HG02642 (cell line): ENCODE measurements around the gene MTHFD1.

ENCODE experiments used
- ATAC-seq: cut with Tn5 transposase; IDR thresholded peaks from one replicate; pipeline ENCODE4 v1.9.1; 2021; ENCODE audit warnings: mild to moderate bottlenecking; ENCODE audit not compliant: unreplicated experiment, poor library complexity

The MTHFD1 gene

DNA sequence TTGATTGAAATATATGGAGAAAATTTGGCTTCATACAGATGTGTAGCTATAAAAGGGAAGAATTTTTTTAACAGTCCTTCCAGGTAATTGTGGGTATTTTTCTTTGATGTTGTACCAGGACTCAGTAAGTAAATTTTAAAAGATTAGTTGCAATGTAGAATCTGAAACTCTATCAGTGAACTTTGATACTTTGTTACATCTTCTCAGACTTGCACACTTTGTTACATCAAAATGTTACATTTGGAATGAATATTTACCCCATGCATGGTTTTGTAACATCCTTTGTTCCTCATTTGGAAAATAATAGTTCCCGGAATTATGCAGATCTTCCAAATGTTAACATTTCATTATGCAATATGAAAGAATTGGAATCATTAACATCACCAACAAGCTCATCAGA lies 13.8 kb downstream of the MTHFD1 start:
- ATAC-seq, result no peak

DNA sequence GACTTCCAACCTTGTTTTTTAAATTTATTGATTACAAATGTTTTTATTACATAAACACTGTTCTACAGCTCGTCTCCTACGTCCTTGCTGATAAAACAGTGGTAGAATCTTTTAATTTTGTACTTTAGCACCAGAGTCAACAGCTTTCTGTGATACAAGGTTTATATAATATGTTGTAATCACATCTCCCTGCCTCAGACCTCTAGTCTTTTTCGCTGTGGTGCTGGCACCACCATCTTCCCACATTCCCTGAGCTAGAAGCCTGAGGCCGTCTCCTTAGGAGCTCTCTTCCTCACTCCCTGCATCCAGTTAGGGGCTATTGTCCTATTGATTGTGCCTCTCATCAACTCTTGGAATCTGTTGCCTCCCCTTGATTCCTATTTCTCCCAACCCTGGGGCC lies 17.1 kb downstream of the MTHFD1 start:
- no peak for ATAC-seq

DNA sequence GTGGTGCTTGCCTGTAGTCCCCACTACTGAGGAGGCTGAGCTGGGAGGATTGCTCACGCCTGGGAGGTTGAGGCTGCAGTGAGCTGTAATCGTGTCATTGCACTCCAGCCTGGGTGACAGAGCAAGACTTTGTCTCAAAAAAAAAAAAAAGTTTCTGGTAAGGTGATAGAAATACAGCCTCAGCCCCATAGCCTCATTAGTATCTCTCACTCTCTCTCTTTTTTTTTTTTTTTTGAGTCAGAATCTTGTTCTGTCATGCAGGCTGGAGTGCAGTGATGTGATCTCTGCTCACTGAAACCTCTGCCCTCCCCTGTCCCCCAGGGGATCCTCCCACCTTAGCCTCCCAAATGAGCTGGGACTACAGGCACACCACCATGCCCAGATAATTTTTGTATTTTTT lies 19.2 kb downstream of the MTHFD1 start:
- ATAC-seq, result peak; percentile 46

DNA sequence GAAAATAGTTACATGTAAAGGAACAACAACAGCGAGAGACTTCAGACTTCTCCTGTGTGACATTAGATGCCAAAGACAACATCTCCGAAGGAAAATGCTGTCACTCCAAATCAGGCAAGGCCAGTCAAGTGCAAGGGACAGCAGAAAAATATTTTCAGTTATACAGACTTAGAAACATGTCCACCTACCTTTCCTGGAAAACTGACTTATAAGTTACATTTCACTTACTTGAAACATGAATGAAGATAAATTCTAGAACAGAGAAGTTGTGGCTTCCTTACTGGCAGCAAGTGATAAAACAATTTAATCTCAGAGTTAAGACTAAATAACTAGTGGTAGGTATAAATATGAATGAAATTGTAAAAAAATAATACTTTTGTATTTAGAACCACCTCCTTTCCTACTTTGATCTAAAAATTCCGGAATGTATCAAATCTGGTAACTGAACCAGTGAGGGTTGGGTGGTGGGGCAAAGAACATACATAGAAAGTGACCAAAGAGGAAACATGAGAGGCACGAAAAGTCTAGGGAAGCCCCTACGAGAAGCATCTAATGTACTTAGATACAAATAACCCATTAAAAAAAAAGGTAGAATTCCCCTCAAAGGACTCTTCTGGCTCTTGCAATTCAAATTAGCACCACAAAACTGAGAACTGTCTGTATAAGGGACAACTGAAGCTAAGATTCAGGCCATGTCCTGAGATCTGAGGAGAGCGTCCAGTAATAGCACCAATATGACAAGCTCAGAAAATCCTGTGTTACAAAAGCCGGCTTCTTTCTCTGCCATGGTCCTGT lies 21.2 kb downstream of the MTHFD1 start:
- ATAC-seq, result peak; percentile 49

DNA sequence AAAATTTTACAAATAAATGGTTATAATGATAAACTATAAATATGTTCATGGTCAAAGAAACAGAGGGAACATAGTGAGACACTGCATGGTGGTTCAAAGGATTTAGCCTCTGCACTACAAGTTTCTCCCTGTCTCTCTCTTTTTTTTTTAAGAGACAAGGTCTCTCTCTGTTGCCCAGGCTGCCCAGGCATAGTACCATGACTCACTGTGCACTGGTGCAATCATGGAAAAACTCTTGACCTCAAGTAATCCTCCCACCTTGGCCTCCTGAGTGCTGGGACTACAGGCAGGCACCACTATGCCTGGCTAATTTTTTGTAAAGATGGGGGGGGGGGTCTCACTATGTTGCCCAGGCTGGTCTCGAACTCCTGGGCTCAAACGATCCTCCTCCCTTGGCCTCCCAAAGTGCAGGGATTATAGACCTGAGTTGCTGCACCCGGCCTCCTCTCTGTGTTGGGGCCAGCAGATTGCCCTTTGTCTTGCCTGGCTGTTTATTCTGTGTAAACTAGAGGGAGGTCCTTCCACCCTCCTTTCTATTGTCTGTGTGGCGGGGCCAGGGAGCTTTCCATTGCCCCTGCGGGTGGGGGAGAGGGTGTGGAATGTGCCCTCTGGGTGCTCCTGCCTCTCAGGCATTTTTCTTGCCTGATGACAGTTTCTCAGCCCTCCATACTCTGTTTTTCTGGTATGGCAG lies 22.1 kb downstream of the MTHFD1 start:
- no peak for ATAC-seq

DNA sequence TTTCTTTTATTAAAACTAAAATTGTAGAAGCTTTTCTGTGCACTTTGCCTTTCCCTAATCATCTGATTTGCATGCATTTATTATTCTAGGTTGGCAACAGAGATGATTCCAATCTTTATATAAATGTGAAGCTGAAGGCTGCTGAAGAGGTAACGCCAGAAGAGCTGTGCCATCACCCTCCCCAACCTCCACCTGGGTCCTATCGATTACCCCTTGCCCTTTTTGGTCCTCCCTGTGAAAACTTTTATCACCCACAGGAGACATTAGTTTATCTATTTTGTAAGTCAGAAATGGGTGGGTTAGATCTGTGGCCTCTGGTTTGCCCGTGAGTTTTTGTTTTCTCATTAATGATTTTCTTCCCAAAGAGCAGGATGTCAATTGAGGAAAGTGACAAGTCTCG lies 22.8 kb downstream of the MTHFD1 start:
- no peak for ATAC-seq

DNA sequence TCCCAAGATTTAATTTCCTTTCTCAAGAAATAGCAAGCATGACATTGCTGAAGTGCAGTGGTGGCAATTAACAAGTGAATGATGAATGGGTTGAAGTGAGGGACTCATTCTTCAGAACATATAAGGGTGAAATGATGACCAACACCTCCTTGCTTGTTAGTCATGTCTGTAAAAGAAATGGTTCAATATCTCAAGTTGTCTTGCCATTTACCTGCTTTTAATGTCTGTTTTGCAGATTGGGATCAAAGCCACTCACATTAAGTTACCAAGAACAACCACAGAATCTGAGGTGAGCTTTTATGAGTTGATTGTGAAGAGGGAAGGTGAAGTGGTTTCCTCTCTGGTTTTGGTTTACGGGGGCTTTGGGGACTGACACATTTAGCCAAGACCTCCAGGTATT lies 24.1 kb downstream of the MTHFD1 start:
- no peak for ATAC-seq

DNA sequence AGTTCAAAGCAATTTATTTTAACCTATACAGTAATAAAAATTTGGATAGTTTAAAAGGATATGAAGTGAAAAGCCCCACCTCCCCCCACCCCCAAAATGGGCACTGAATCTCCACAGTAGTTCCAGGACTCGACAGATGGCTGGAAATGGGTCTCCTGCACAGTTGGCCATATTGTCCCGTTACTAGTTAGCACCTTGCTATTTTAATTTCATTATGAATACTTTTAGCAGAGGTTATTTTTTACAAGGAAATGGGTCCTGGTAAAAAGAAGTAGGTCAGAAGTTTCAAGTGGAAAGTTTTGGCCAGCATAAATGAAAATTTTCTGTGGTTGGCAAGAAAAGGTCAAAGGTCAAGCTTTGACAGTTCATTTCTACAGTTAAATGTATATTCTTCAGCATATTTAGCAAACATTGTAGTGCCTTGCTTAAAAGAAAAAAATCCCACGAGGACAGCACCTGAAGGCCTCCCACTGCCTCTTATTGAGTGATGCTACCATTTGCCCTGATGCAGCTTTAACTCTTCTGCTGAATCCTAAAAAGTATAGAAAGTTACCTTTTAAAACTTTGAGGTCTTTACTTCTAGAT lies 28.3 kb downstream of the MTHFD1 start:
- ATAC-seq, result no peak

DNA sequence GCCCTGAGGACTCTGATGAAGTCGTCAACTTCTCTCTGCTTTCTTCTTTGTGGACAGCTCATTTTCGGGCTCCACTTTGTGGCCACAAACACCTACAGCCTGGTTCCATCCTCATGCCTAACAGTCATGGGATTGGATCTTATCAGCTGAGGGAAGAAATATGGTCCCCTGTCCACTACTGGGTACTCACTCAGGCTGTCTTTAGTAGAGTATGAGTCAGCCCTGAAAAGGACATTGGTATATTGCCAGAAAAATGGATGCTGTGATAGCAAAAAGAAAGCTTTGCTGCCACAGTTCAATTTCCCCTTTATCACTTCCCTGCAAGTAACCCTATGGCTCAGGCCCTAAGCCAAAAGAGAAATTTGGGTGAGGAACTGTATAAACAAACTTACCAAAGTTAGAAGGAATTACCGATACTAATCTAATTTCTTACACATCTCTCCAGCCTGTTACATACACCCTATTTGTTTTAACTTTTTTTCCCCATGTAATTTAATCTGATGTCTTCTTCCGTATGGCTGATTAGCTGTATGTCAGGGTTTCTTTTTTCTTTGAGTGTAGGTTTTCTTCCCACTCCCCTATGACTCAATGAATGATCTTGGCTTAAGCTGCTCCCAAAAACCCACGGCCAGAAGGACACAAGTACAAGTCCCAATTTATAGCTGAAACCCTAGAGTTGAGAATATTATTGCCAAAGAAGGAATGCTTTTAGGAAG lies 29.1 kb downstream of the MTHFD1 start:
- no peak for ATAC-seq

DNA sequence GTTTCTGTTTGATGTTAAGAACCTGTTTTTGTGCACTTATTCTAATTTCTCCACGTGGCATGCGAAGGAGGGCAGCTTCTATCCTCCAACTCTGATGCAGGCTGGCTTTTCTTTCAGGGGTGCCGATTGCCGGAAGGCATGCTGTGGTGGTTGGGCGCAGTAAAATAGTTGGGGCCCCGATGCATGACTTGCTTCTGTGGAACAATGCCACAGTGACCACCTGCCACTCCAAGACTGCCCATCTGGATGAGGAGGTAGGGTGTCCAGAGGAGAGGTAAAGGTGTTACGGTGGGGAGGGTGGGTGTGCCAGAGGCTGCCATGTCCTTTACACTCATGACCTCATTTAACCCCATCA lies 29.6 kb downstream of the MTHFD1 start:
- ATAC-seq, result no peak

DNA sequence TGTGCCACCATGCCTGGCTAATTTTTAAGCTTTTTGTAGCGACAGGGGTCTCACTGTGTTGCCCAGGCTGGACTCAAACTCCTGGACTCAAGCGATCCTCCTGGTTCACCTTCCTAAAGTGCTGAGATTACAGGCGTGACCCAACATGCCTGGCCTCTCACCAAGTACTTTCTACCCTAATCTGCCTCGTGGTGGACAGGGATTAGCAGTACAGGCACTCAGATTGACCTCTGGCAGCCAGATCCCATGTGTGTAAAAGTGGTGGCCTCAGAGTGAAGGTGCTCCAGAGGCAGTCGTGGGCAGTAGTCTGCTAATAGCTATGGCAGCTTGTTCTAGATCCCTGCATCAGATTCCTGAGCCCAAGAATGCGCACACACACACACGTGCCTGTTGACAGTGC lies 30.9 kb downstream of the MTHFD1 start:
- ATAC-seq, result no peak

DNA sequence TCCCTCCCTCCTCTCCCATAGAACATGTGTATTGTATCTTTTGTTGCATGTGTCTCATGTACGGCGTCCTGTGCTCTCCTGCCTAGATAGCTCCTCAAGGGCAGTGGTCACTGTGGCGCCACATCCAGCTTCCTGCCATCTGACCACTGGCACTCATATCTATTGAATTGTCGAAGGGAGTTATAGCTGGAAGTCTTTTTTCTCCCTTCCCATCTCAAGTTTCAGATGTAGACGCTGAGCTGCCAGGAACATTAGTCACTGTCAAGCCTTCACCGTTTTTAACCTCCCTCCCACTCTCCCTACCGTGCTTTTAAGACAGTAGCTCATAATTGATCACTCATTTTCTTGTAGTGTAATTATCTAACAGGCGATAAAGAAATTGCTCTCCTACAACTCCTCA lies 33.0 kb downstream of the MTHFD1 start:
- ATAC-seq, result no peak

DNA sequence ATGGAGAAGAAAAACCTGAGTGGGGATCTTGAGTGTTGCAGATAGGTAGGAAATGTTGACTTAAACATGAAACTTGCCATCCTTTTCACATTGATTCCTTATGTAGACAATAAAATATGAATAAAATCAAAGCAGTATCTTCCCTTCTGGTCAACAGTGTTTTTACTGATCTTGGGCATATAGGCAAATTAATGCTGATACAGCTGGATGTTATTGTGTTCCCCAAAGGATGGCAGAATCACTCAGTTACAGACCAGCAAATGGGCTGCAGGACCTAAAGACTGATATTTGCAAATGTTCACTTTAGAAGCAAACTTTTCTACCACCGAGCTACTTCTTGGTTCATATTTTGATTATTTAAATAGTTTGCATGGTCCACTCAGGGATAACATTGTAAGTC lies 33.9 kb downstream of the MTHFD1 start:
- ATAC-seq, result no peak

DNA sequence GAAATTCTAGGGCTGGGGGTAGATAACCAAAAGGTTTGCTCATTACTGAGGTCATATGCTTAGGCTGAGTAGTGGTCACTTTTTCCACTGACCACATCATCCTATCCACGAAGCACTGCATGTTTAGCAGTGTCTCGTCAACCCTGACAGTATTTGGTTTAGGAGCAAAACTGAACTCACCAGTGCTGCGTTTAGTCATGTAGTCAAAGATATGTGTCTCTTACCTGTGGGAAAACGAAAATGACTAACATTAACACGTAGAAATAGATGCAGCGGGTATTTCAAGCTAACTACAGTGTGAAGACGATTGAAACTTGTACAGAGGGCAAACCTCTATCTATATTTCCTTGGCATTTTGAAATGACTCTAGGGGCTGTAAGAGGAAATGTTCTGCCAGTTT lies 34.6 kb downstream of the MTHFD1 start:
- no peak for ATAC-seq

DNA sequence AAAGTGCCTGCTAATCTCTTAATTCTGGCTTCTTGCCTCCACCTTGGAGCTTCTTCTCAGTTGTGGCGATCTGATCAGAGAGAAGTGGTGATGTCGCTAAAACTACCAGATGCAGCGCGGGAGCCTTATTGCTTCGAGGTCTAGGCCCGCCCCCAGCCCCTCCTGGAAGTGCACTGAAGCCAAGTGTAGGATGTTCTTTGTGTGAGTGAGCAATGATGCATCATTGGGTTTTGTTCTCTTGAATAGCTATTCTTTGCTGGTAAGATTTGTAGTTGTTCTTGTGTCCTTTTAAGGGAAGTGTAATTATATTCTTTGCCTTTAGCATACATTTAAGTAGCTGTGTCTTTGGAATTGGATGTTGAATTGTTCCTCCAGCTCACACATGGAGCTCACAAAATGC lies 35.8 kb downstream of the MTHFD1 start:
- ATAC-seq, result no peak

DNA sequence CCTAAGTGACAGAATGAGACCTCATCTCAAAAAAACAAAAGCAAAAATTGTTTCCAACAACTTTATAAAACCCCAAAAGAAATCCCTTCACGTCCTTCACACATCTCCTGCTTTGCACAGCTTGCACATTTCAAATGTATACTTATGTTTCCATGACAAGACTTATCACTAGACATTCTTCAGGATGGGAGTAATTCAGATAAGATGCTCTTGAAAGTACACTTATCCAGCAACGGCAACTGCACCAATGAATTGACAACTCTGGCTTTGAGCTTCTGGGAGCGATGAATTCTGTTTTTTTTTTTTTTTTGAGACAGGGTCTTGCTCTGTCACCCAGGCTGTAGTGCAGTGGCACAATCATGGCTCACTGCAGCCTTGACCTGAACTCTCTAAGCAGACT lies 46.4 kb downstream of the MTHFD1 start:
- no peak for ATAC-seq

DNA sequence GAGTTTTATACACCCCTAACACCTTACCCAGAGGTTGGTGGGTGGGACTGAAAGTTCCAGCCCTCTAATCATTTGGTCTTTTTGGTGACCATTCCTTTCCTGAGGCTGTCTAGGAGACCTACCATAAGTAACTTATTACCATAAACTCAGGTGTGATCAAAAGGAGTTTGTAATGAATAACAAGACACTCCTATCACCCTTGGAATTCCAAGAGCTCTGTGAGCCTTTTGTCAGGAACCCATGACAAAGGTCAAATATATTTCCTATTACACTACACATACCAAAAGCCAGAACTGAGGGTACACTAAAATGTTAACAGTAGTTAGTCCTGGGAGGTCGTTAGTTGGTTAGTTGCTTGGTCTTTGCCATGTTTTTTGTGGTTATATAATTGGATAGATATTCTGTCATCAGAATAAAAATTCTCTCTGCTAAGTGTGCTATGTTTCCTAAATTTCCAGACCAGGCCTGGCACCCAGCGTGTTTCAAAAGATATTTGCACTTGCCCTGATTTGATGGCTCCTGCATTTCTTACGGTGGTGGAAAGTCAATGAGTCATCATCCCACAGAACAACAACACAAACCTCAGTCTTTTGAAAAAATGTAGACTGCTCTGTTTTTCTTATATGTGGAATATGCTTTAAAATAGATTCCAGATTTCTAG lies 50.2 kb downstream of the MTHFD1 start:
- ATAC-seq, result no peak

DNA sequence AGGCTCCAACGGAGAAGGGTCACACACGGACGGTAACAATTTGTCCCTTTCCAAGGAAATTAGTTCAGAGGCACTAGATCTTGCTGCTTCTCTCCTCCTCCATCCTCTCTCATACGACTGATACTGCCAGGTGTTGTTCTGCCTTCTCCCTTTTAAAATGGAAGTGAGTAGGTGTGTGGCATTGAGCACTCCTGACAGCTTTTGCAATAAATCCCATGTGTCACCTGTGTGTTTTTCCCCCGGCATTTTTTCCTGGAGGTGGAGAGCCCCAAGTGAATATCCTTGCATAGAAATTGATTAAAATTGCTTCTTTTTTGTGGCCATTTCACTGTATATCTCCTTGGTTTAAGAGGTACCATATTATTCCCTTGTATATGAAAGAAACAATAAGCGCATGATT lies 51.0 kb downstream of the MTHFD1 start:
- ATAC-seq, result no peak

DNA sequence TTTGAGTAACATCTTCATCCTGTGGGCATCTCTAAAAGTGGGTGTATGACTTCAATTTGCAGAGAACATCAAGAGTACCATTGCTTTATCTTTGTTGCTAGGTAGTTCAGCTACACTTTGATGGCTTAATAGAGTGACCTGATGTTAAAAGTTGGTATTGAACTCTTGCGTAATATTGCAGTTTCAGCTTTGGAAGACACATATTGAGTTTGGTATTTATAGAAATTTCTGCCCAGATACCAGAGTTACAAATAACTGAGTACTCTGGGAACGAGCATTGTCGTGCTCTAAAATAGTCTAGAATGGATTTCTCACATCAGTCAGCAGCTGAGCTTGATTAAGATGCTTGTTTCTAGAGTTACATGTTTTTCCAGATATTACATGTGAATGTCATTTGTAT lies 52.3 kb downstream of the MTHFD1 start:
- no peak for ATAC-seq

DNA sequence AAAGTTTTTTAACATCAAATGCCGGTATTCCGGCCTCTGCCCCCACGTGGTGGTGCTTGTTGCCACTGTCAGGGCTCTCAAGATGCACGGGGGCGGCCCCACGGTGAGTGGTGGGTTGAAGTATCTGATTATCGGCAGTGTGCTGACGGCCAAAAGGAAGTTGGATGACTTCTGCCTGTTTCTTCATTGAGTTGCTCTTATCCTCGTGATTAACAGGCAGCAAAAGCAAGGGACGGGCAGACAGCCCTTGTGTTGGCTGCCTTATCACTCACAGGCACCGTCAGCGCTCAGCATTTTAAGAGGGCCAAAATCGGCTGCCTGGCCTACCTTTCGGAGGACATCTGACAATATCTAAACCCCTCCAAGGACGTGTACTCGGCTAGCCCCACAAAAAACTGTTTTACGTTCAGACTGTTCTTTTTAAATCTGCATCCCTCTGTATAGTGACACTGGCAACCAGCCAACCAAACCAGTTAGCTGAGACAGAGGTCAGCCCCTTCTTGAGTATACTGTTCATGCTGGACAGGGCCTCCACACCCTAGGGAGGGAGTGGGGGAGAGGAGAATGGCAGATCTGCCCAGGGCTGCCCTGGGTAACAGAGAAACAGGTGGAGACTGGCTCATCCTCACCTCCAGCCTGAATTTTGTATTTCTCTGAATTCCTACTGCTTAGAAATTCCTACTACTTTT lies 54.3 kb downstream of the MTHFD1 start:
- ATAC-seq, result no peak
